DOHH2 (cell line): Measurements from ENCODE around the gene ATP11A.
"Not testable (repeated sequence)": the region's sequence is repeated elsewhere in the genome, so short reads cannot be mapped to it uniquely, and the experiment has no call there.

ENCODE experiments used
- H3F3A ChIP-seq: fragments of 200-600 bp; sonication (generic), shearing (Covaris generic); 2 replicates; pipeline ENCODE4 v1.6.0; 2016; ENCODE audit warnings: antibody characterized with exemption, mild to moderate bottlenecking; ENCODE audit not compliant: control insufficient read depth, insufficient read depth
- H3K27ac ChIP-seq: fragments of 200-600 bp; sonication (generic); 2 replicates; pipeline ENCODE4 v1.5.1; 2014; ENCODE audit warnings: low read depth, mild to moderate bottlenecking, low read length, moderate library complexity
- H3K27me3 ChIP-seq: fragments of 200-600 bp; sonication (generic); 2 replicates; pipeline ENCODE4 v1.6.1; 2014; ENCODE audit warnings: mild to moderate bottlenecking, low read length, mixed read lengths; ENCODE audit not compliant: control insufficient read depth
- H3K36me3 ChIP-seq: fragments of 200-600 bp; sonication (generic); 2 replicates; pipeline ENCODE4 v1.6.1; 2014; ENCODE audit warnings: mild to moderate bottlenecking, low read length, moderate library complexity, mixed read lengths; ENCODE audit not compliant: control insufficient read depth
- H3K4me1 ChIP-seq: fragments of 200-600 bp; sonication (generic); 2 replicates; pipeline ENCODE4 v1.6.1; 2014; ENCODE audit warnings: mild to moderate bottlenecking, low read length, mixed read lengths; ENCODE audit not compliant: control insufficient read depth
- H3K4me2 ChIP-seq: fragments of 200-600 bp; sonication (generic); 2 replicates; pipeline ENCODE4 v1.6.0; 2014; ENCODE audit warnings: mild to moderate bottlenecking, low read length, moderate library complexity
- H3K4me3 ChIP-seq: fragments of 200-600 bp; sonication (generic); 2 replicates; pipeline ENCODE4 v1.5.1; 2014; ENCODE audit warnings: mild to moderate bottlenecking, low read length, mixed read lengths
- H3K79me2 ChIP-seq: fragments of 200-600 bp; sonication (generic); 2 replicates; pipeline ENCODE4 v1.6.1; 2014; ENCODE audit warnings: mild to moderate bottlenecking, low read length, mixed read lengths; ENCODE audit not compliant: control insufficient read depth
- H3K9me2 ChIP-seq: fragments of 200-600 bp; sonication (generic); replicated peaks from 2 replicates; pipeline ENCODE4 v1.6.1; 2014; ENCODE audit warnings: mild to moderate bottlenecking, low read length, mixed read lengths; ENCODE audit not compliant: control insufficient read depth
- H3K9me3 ChIP-seq: fragments of 200-600 bp; sonication (generic); 2 replicates; pipeline ENCODE4 v1.6.1; 2014; ENCODE audit warnings: antibody characterized with exemption, low read length, mixed read lengths; ENCODE audit not compliant: control insufficient read depth, insufficient read depth
- H4K20me1 ChIP-seq: fragments of 200-600 bp; sonication (generic); 2 replicates; pipeline ENCODE4 v1.6.0; 2014; ENCODE audit warnings: low read depth, mild to moderate bottlenecking, antibody characterized with exemption, low read length, moderate library complexity; ENCODE audit not compliant: control insufficient read depth, insufficient read depth
- EZH2phosphoT487 ChIP-seq: fragments of 200-600 bp; sonication (generic); IDR thresholded peaks from 2 replicates; pipeline ENCODE4 v1.6.1; 2017; ENCODE audit warnings: borderline replicate concordance, mild to moderate bottlenecking, antibody characterized with exemption, low read length, moderate library complexity, mixed read lengths
- TF ChIP-seq, protein P1 (sequence below): fragments of 200-600 bp; sonication (generic); IDR thresholded peaks from one replicate; pipeline ENCODE4 v1.5.1; 2014; ENCODE audit warnings: antibody characterized with exemption, mild to moderate bottlenecking, low read depth, low read length; ENCODE audit not compliant: poor library complexity, severe bottlenecking

Gene ATP11A

DNA sequence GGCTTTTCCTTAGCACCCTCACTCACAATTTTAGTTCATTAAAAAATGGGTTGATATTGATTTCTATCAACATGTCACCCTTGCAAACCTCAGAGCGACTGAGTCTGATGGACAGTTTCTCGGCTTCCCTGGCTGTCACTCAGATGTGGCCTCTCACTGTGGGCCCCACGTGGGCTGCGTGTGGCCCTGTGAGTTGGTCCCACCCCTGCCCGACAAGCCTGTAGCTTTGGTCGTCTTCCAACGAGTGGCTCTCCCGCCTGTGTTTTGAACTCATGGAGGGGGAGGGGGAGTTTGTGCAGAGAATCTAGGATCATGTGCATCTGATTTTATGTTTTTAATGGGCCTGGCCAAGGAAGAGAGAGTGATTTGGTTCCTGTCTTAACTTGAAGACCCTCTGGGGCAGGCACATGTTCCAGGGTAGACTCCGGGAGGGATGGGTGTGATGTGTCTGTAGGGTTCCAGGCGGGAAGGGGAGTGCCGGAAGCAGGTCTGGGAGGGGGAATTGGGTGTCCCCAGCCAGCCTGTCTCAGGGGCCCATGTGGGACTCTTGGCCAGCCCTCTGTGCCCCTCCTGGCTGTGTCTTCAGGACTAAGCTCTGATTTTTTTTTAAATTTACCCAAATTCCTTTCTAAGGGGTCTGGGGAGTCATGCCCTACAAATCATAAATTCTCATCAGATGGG is 18.9 kb downstream of the ATP11A start:
- Histone ChIP-seq H3F3A (no peaks in the 10 kb centered on the region), H4K20me1 (peaks cover 9% of the 10 kb centered on the region; the same call in 1 of the 2 replicates), H3K9me2 (no peaks in the 10 kb centered on the region), H3K4me1 (peaks cover 9% of the 10 kb centered on the region), H3K27ac (no peak overlapping the region), H3K27me3 (no peaks in the 10 kb centered on the region), H3K4me3 (no peak overlapping the region), H3K4me2 (no peak overlapping the region), H3K9me3 (no peaks in the 10 kb centered on the region), H3K79me2 (peaks cover 64% of the 10 kb centered on the region), H3K36me3 (no peaks in the 10 kb centered on the region)
- TF ChIP-seq EZH2phosphoT487 = no peak
- TF ChIP-seq, protein P1, sequence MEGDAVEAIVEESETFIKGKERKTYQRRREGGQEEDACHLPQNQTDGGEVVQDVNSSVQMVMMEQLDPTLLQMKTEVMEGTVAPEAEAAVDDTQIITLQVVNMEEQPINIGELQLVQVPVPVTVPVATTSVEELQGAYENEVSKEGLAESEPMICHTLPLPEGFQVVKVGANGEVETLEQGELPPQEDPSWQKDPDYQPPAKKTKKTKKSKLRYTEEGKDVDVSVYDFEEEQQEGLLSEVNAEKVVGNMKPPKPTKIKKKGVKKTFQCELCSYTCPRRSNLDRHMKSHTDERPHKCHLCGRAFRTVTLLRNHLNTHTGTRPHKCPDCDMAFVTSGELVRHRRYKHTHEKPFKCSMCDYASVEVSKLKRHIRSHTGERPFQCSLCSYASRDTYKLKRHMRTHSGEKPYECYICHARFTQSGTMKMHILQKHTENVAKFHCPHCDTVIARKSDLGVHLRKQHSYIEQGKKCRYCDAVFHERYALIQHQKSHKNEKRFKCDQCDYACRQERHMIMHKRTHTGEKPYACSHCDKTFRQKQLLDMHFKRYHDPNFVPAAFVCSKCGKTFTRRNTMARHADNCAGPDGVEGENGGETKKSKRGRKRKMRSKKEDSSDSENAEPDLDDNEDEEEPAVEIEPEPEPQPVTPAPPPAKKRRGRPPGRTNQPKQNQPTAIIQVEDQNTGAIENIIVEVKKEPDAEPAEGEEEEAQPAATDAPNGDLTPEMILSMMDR = no peak

DNA sequence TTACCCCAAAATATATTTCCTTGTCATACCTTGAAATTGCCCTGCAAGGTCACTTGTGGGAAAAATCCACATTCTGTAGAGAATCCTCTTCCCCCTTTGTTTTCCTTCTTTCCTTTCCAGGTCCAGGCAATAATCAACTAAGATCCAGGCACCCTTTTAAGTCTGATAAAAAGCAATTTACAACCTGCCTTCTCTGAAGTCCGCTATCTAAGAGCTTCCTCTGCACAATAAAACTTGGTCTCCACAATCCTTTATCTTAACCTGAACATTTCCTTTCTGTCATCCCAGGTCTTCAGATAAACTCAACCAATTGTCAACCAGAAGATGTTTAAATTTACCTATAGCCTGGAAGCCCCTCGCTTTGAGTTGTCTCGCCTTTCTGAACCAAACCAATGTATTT is 19.5 kb downstream of the ATP11A start:
- H3K4me3 ChIP-seq, H3K36me3 ChIP-seq, H4K20me1 ChIP-seq, H3K27ac ChIP-seq, H3K4me2 ChIP-seq, H3K4me1 ChIP-seq, H3K27me3 ChIP-seq, H3F3A ChIP-seq, H3K9me2 ChIP-seq, H3K9me3 ChIP-seq: not testable (repeated sequence)
- H3K79me2 ChIP-seq = peaks cover 58% of the 10 kb centered on the region

DNA sequence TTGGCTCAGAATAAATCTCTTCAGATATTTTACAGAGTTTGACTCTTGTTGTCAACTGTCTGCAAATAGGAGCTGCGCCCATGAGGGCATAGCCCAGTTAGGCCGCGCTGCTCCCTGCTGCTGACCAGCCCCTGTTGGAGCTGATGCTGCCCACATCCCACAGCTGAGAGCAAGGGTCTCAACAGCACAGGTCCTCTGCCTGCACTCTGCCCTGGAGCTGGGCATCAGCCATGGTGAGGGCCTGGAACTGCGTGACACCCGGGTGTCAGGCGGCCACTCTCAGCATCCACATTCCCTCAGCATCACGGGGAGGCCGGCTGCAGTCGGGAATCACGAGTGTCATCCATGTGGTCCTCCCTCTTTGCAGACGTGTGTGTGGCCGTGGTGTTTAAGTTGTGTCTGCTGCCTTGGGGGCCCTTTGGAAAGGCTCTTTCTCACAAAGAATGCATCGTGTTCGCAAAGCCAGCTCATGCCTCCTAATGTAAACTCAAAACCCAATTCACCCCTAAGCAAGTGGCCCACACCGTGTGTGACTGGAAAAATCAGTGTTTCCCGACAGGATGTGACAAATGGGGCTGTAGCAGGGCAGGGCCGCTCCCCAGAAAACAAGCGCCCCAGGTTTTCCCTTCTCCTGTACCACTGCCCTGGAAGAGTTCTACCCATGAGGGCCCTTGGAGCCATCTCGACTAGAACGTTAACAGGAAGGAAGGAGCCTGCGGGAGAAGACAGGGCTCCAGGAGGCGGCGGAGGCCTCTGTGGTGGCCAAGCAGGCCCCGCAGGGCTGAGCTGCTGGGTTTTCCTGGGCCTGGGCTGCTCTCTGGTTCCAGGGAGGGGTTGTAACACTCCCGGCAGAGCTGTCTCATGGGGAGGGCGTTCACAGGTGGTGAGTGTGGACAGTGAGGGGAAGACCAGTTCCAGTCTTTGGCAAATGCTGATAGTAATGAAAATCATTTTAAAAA is 20.3 kb downstream of the ATP11A start:
- Histone ChIP-seq H3K4me2 (no peak overlapping the region), H3K4me1 (peaks cover 9% of the 10 kb centered on the region), H3K9me3 (no peaks in the 10 kb centered on the region), H3K79me2 (peaks cover 57% of the 10 kb centered on the region), H3K27ac (no peak overlapping the region), H3F3A (no peaks in the 10 kb centered on the region), H3K4me3 (no peak overlapping the region), H3K9me2 (no peaks in the 10 kb centered on the region), H3K36me3 (no peaks in the 10 kb centered on the region), H3K27me3 (no peaks in the 10 kb centered on the region), H4K20me1 (peaks cover 8% of the 10 kb centered on the region; the same call in 1 of the 2 replicates)
- TF ChIP-seq, protein P1 = no peak
- no peak for TF ChIP-seq EZH2phosphoT487
